Measurements from ENCODE around the gene SEMA6A. TPM values are rescaled to one million over a fixed set of nuclear protein-coding genes. Genes with fewer than 3 reads are reported as not detected.
A peak's percentile ranks its signal among the peaks of the same experiment; 100 is the strongest.

SEMA6A gene
- total and polyA plus RNA-seq, 10 of the 15 experiments (the other 5 are each of a cell fraction or from before 2014, with no cell fraction given) = 0.16 to 10.2 (median 1.1) TPM

DNA sequence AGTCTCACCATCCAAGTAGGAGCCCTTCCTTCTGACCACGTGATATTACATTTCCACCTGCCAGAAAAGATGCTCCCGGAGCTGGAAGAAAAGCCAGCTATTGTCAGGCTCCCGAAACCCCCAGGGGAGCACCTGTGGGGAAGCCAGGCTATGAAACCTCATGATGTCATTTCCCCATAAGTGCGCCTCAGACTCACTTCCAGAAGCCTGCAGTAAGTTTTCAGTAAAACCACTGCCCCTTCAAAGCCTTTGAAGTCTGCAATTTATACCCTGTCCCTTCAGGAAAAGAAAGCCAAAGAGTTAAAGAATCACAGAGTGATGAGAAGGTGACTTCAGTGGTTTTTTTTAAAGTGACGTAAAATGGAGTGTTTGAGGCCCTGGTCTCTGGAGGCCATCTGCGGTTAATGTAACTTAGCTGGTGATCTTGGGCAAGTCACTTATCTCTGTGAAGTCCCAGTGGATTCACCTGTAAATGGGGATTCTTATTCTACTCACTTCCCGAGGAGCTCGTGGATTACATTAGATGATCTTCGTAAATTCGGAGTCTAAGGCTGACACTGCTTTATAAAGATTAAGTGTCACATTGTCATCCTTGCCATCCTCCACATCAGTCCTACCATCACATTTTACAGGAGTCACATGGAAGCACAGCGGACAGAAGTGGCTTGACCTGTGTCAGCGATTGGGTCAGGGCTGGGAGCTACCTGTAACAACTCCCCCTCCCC is 2.6 kb upstream of the SEMA6A start:
- Histone ChIP-seq H3K4me2 (ENCODE audit: control insufficient read depth, insufficient read depth) (peak overlapping the region; percentile 82), H3K79me2 (ENCODE audit: control insufficient read depth, insufficient read depth, low read length) (peaks cover 8% of the 10 kb centered on the region), H3K36me3 (ENCODE audit: control insufficient read depth in 2 of 2, insufficient read depth in 2 of 2, low read length in 1 of 2) (no peaks in the 10 kb centered on the region), H2AFZ (ENCODE audit: control insufficient read depth, low read depth, low read length) (peak overlapping the region; percentile 50), H3K9me3 (replicated peaks; ENCODE audit: control insufficient read depth, insufficient read depth, low read length) (no peaks in the 10 kb centered on the region), H3K27ac (ENCODE audit: control insufficient read depth, insufficient read depth) (peak overlapping the region; percentile 75), H3K27me3 (replicated peaks in 1 of 2; ENCODE audit: control insufficient read depth in 2 of 2, insufficient read depth in 2 of 2, low read length in 1 of 2) (peaks cover 2 to 20% of the 10 kb centered on the region in 2 experiments), H3K4me1 (ENCODE audit: control insufficient read depth, insufficient read depth, low read length) (peaks cover 14% of the 10 kb centered on the region), H3K9ac (ENCODE audit: control insufficient read depth, insufficient read depth, low read length) (no peak overlapping the region; the same call in 1 of the 2 replicates), H4K20me1 (ENCODE audit: control insufficient read depth, insufficient read depth) (no peaks in the 10 kb centered on the region), H3K4me3 (peak overlapping the region; percentile 85; the same call in 1 of the 2 replicates)
- 15% methylated on average over 12 of the region's 12 CpGs for WGBS (ENCODE audit: insufficient coverage, insufficient replicate concordance, low lambda C conversion rate, missing lambda C conversion rate)
- in situ Hi-C loops (cut with MboI) (loop anchor here (5.0 kb wide), 3 partner anchors 75 to 370 kb away; no protein-coding TSS in a partner anchor), intact Hi-C loops (cut with micrococcal nuclease; ENCODE audit: unreplicated experiment) (loop anchor here (1.0 to 10.0 kb wide), 10 partner anchors 37 to 878 kb away; no protein-coding TSS in a partner anchor)
- BruUV-seq (replicated peaks) = no TSS peak
- peak; percentile 92 for DNase-seq (ENCODE audit: low read depth, low spot score)
- POLR2A ChIA-PET = interaction anchor here (0.6 to 4.5 kb wide), 27 partner anchors 8 to 377 kb away, joined by 3 to 52 read pairs (median 5); no protein-coding TSS in a partner anchor
- RAD21 ChIA-PET (ENCODE audit: unreplicated experiment) = interaction anchor here (0.7 to 9.2 kb wide), 55 partner anchors 8 to 554 kb away, joined by 3 to 217 read pairs (median 5); no protein-coding TSS in a partner anchor
- SMC1A ChIA-PET (ENCODE audit: uncharacterized antibody, unreplicated experiment) = interaction anchor here (0.7 to 5.9 kb wide), 50 partner anchors 9 to 503 kb away, joined by 3 to 133 read pairs (median 5); no protein-coding TSS in a partner anchor
- ATAC-seq = peak; percentile 59
- FAIRE-seq = peak; percentile 82
- CTCF ChIA-PET = interaction anchor here (0.7 to 4.3 kb wide), 37 partner anchors 8 to 877 kb away, joined by 3 to 58 read pairs (median 5); no protein-coding TSS in a partner anchor
- TF ChIP-seq, protein P1, sequence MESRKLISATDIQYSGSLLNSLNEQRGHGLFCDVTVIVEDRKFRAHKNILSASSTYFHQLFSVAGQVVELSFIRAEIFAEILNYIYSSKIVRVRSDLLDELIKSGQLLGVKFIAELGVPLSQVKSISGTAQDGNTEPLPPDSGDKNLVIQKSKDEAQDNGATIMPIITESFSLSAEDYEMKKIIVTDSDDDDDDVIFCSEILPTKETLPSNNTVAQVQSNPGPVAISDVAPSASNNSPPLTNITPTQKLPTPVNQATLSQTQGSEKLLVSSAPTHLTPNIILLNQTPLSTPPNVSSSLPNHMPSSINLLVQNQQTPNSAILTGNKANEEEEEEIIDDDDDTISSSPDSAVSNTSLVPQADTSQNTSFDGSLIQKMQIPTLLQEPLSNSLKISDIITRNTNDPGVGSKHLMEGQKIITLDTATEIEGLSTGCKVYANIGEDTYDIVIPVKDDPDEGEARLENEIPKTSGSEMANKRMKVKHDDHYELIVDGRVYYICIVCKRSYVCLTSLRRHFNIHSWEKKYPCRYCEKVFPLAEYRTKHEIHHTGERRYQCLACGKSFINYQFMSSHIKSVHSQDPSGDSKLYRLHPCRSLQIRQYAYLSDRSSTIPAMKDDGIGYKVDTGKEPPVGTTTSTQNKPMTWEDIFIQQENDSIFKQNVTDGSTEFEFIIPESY (IDR thresholded peaks at IDR 0.05) = no peak; the same call in 1 of the 2 replicates
- TF ChIP-seq CBX3 (IDR thresholded peaks at IDR 0.05; ENCODE audit: borderline replicate concordance, low read depth) (no peak), MYB (IDR thresholded peaks at IDR 0.05; ENCODE audit: borderline replicate concordance, low read depth, low read length) (no peak), BCLAF1 (IDR thresholded peaks at IDR 0.05) (no peak), NR2F1 (conservative IDR thresholded peaks at IDR 0.05) (peak; percentile 78; the same call in 1 of the 2 replicates), ZNF217 (IDR thresholded peaks at IDR 0.05) (peak; percentile 83), EGR1 (IDR thresholded peaks at IDR 0.05; ENCODE audit: borderline replicate concordance in 1 of 2, low read depth in 2 of 2, low read length in 2 of 2) (peak in 1 of 2 experiments; percentile 61; a peak in 1 of 3 replicates), TCF7 (IDR thresholded peaks at IDR 0.05; ENCODE audit: borderline replicate concordance) (peak; percentile 99), RBBP5 (conservative IDR thresholded peaks at IDR 0.05) (no peak), CREM (IDR thresholded peaks at IDR 0.05; ENCODE audit: low read depth) (peak; percentile 95), BHLHE40 (IDR thresholded peaks at IDR 0.05; ENCODE audit: borderline replicate concordance in 1 of 2, low read depth in 2 of 2, low read length in 1 of 2) (peak; percentile 83 to 86; a peak in 3 of 4 replicates), MTA2 (IDR thresholded peaks at IDR 0.05; ENCODE audit: low read depth) (peak; percentile 96), IKZF1 (conservative IDR thresholded peaks at IDR 0.05) (peak; percentile 99)
- TF ChIP-seq, protein P2, sequence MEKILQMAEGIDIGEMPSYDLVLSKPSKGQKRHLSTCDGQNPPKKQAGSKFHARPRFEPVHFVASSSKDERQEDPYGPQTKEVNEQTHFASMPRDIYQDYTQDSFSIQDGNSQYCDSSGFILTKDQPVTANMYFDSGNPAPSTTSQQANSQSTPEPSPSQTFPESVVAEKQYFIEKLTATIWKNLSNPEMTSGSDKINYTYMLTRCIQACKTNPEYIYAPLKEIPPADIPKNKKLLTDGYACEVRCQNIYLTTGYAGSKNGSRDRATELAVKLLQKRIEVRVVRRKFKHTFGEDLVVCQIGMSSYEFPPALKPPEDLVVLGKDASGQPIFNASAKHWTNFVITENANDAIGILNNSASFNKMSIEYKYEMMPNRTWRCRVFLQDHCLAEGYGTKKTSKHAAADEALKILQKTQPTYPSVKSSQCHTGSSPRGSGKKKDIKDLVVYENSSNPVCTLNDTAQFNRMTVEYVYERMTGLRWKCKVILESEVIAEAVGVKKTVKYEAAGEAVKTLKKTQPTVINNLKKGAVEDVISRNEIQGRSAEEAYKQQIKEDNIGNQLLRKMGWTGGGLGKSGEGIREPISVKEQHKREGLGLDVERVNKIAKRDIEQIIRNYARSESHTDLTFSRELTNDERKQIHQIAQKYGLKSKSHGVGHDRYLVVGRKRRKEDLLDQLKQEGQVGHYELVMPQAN (conservative IDR thresholded peaks at IDR 0.05) = 0 out of 2 replicates have a peak, but pooled peaks have one; percentile 28
- TF ChIP-seq, protein P3, sequence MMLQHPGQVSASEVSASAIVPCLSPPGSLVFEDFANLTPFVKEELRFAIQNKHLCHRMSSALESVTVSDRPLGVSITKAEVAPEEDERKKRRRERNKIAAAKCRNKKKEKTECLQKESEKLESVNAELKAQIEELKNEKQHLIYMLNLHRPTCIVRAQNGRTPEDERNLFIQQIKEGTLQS (IDR thresholded peaks at IDR 0.05; ENCODE audit: borderline replicate concordance, extremely low read depth, low read depth, low read length) = no peak
